DND-41 (cell line): ENCODE measurements around the gene ARHGAP15.

Experiments used
- CTCF ChIP-seq: IDR thresholded peaks from 2 replicates; pipeline ENCODE4 v1.5.1; 2012; ENCODE audit warnings: borderline replicate concordance, low read length, moderate library complexity, mild to moderate bottlenecking; ENCODE audit not compliant: poor library complexity, severe bottlenecking; ENCODE audit errors: extremely low read depth
- EZH2 ChIP-seq: IDR thresholded peaks from 3 replicates; pipeline ENCODE4 v1.6.1; 2012; ENCODE audit warnings: borderline replicate concordance, low read depth, mild to moderate bottlenecking, moderate library complexity, low read length, inconsistent platforms; ENCODE audit not compliant: severe bottlenecking

GRCh38 chr2:143402451-143402850 lies 273.2 kb downstream of the ARHGAP15 start:
- TF ChIP-seq CTCF (no peak), EZH2 (no peak)
